BE2C (cell line): ENCODE measurements around the gene POU2F1.

Experiments used
- DNase-seq: peaks from one replicate; pipeline ENCODE4 v3.0.0-alpha.2; 2020
- H3K27me3 ChIP-seq: fragments of 250-450 bp; sonication (Bioruptor Pico); 2 replicates; pipeline ENCODE4 v1.5.1; 2020; ENCODE audit warnings: mild to moderate bottlenecking
- H3K36me3 ChIP-seq: fragments of 250-450 bp; sonication (Bioruptor Pico); 2 replicates; pipeline ENCODE4 v1.5.1; 2020; ENCODE audit warnings: mild to moderate bottlenecking
- H3K4me1 ChIP-seq: fragments of 250-450 bp; sonication (Bioruptor Pico); 2 replicates; pipeline ENCODE4 v1.5.1; 2020
- H3K4me3 ChIP-seq: 2 replicates; pipeline ENCODE4 v1.5.1; 2011; ENCODE audit warnings: low read depth, low read length
- H3K9me3 ChIP-seq: fragments of 250-450 bp; sonication (Bioruptor Pico); 2 replicates; pipeline ENCODE4 v1.5.1; 2020
- TF ChIP-seq, protein P1 (sequence below): IDR thresholded peaks from 2 replicates; pipeline ENCODE4 v1.5.1; 2012; ENCODE audit warnings: mild to moderate bottlenecking, low read depth, low read length

The POU2F1 gene

DNA sequence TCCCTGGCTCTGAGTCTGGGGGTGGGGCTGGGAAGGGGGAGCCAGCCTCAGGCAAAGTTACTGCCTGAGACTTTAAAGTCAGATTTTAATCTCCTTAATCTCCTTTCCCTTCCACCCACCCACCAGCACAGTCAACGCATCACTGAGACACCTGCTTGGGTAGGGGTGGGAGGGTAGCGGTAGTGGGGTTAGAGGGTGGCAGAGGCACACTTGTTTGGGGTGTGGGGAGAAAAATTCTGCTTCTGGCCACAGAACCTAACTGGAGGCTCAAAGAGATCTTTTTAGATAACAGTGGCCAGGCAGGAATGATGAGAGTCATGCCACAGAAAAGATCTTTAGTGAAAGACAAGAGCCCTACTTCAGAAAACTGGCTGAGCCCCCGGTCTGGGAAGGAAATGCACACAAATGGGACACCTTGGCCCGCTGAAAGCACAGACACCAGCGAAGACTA, 253.5 kb downstream of the POU2F1 start:
- Histone ChIP-seq H3K27me3 (no peaks in the 10 kb centered on the region), H3K4me1 (no peaks in the 10 kb centered on the region), H3K9me3 (no peaks in the 10 kb centered on the region), H3K36me3 (no peaks in the 10 kb centered on the region), H3K4me3 (no peak overlapping the region)
- TF ChIP-seq, protein P1, sequence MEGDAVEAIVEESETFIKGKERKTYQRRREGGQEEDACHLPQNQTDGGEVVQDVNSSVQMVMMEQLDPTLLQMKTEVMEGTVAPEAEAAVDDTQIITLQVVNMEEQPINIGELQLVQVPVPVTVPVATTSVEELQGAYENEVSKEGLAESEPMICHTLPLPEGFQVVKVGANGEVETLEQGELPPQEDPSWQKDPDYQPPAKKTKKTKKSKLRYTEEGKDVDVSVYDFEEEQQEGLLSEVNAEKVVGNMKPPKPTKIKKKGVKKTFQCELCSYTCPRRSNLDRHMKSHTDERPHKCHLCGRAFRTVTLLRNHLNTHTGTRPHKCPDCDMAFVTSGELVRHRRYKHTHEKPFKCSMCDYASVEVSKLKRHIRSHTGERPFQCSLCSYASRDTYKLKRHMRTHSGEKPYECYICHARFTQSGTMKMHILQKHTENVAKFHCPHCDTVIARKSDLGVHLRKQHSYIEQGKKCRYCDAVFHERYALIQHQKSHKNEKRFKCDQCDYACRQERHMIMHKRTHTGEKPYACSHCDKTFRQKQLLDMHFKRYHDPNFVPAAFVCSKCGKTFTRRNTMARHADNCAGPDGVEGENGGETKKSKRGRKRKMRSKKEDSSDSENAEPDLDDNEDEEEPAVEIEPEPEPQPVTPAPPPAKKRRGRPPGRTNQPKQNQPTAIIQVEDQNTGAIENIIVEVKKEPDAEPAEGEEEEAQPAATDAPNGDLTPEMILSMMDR = no peak
- no peak for DNase-seq

GRCh38 chr1:167476061-167476460, 255.4 kb downstream of the POU2F1 start:
- Histone ChIP-seq H3K36me3 (no peaks in the 10 kb centered on the region), H3K9me3 (no peaks in the 10 kb centered on the region), H3K27me3 (no peaks in the 10 kb centered on the region), H3K4me1 (no peaks in the 10 kb centered on the region), H3K4me3 (no peak overlapping the region)
- TF ChIP-seq, protein P1 = no peak
- no peak for DNase-seq
